ENCODE measurements around the gene HLA-DMA. TPM values are rescaled to one million over a fixed set of nuclear protein-coding genes. Genes with fewer than 3 reads are reported as not detected.
A peak's percentile ranks its signal among the peaks of the same experiment; 100 is the strongest.

The HLA-DMA gene
- total RNA-seq, 1 donor from 2014 or later: 5.2 TPM

- peaks cover 5% of the 10 kb centered on the region for H3K36me3 Mint-ChIP-seq (ENCODE audit: low read depth, unreplicated experiment)
- no peaks in the 10 kb centered on the region for H3K27me3 Mint-ChIP-seq (ENCODE audit: low read depth, unreplicated experiment)
- H3K27me3 ChIP-seq (ENCODE audit: insufficient read depth, low read length): peaks cover 3% of the 10 kb centered on the region
- no peaks in the 10 kb centered on the region for H3K4me1 ChIP-seq (ENCODE audit: insufficient read depth, low read length)
- H3K27ac Mint-ChIP-seq (ENCODE audit: unreplicated experiment): no peak overlapping the region
- H4K20me1 ChIP-seq (ENCODE audit: insufficient read depth, low read length): no peaks in the 10 kb centered on the region
- no peaks in the 10 kb centered on the region for H3K4me1 Mint-ChIP-seq (ENCODE audit: low read depth, unreplicated experiment)
- no peak overlapping the region for H3K4me3 ChIP-seq (ENCODE audit: insufficient read depth, low read depth, low read length)
- no peak overlapping the region for H3K4me3 Mint-ChIP-seq (ENCODE audit: unreplicated experiment)
- H3K9me3 ChIP-seq (ENCODE audit: insufficient read depth, low read depth, low read length): no peaks in the 10 kb centered on the region
- no peak overlapping the region for H2AFZ ChIP-seq (ENCODE audit: low read depth, low read length)
- H3K4me2 ChIP-seq (ENCODE audit: low read length): no peak overlapping the region
- H3K9me3 Mint-ChIP-seq (ENCODE audit: unreplicated experiment): no peaks in the 10 kb centered on the region
- TF ChIP-seq EZH2 (IDR thresholded peaks at IDR 0.05; ENCODE audit: insufficient read depth, low read length) (no peak), CTCF (IDR thresholded peaks at IDR 0.05; ENCODE audit: insufficient read depth, low read depth, low read length) (no peak)
- no peak overlapping the region for H3K27ac ChIP-seq (ENCODE audit: low read depth, low read length)
- no peaks in the 10 kb centered on the region for H3K36me3 ChIP-seq (ENCODE audit: insufficient read depth, low read length)
- FAIRE-seq (no peak), DNase-seq (ENCODE audit: low read depth) (no peak)
- H3K9ac ChIP-seq (ENCODE audit: low read length): no peak overlapping the region
- no peaks in the 10 kb centered on the region for H3K79me2 ChIP-seq (ENCODE audit: insufficient read depth, low read length)
These were observed 2.3 kb upstream of the HLA-DMA start for GRCh38 chr6:32954986-32955802.

GRCh38 chr6:32954267-32954666 is 1.4 kb upstream of the HLA-DMA start:
- DNase-seq (ENCODE audit: low read depth) (no peak), FAIRE-seq (no peak)
- Histone ChIP-seq H3K79me2 (ENCODE audit: insufficient read depth, low read length) (no peaks in the 10 kb centered on the region), H3K4me3 (ENCODE audit: insufficient read depth, low read depth, low read length) (no peak overlapping the region), H3K27me3 (ENCODE audit: insufficient read depth, low read length) (peaks cover 3% of the 10 kb centered on the region), H3K27ac (ENCODE audit: low read depth, low read length) (no peak overlapping the region), H3K4me2 (ENCODE audit: low read length) (no peak overlapping the region), H3K4me1 (ENCODE audit: insufficient read depth, low read length) (no peaks in the 10 kb centered on the region), H3K9me3 (ENCODE audit: insufficient read depth, low read depth, low read length) (no peaks in the 10 kb centered on the region), H3K9ac (ENCODE audit: low read length) (no peak overlapping the region), H4K20me1 (ENCODE audit: insufficient read depth, low read length) (no peaks in the 10 kb centered on the region), H3K36me3 (ENCODE audit: insufficient read depth, low read length) (no peaks in the 10 kb centered on the region), H2AFZ (ENCODE audit: low read depth, low read length) (no peak overlapping the region)
- TF ChIP-seq CTCF (IDR thresholded peaks at IDR 0.05; ENCODE audit: insufficient read depth, low read depth, low read length): no peak
- TF ChIP-seq EZH2 (IDR thresholded peaks at IDR 0.05; ENCODE audit: insufficient read depth, low read length): no peak
- H3K36me3 Mint-ChIP-seq (ENCODE audit: low read depth, unreplicated experiment): peaks cover 8% of the 10 kb centered on the region
- no peaks in the 10 kb centered on the region for H3K4me1 Mint-ChIP-seq (ENCODE audit: low read depth, unreplicated experiment)
- H3K27ac Mint-ChIP-seq (ENCODE audit: unreplicated experiment): no peak overlapping the region
- no peaks in the 10 kb centered on the region for H3K9me3 Mint-ChIP-seq (ENCODE audit: unreplicated experiment)
- H3K4me3 Mint-ChIP-seq (ENCODE audit: unreplicated experiment): peak overlapping the region; percentile 10
- peaks cover under 1% of the 10 kb centered on the region for H3K27me3 Mint-ChIP-seq (ENCODE audit: low read depth, unreplicated experiment)

GRCh38 chr6:32953775-32954174 is 878 bp upstream of the HLA-DMA start:
- TF ChIP-seq EZH2 (IDR thresholded peaks at IDR 0.05; ENCODE audit: insufficient read depth, low read length): no peak
- no peak for TF ChIP-seq CTCF (IDR thresholded peaks at IDR 0.05; ENCODE audit: insufficient read depth, low read depth, low read length)
- Mint-ChIP-seq H3K4me1 (ENCODE audit: low read depth, unreplicated experiment) (no peaks in the 10 kb centered on the region), H3K36me3 (ENCODE audit: low read depth, unreplicated experiment) (peaks cover 8% of the 10 kb centered on the region), H3K27me3 (ENCODE audit: low read depth, unreplicated experiment) (peaks cover 4% of the 10 kb centered on the region), H3K27ac (ENCODE audit: unreplicated experiment) (no peak overlapping the region), H3K9me3 (ENCODE audit: unreplicated experiment) (no peaks in the 10 kb centered on the region), H3K4me3 (ENCODE audit: unreplicated experiment) (no peak overlapping the region)
- FAIRE-seq: no peak
- Histone ChIP-seq H3K27me3 (ENCODE audit: insufficient read depth, low read length) (peaks cover 3% of the 10 kb centered on the region), H3K9ac (ENCODE audit: low read length) (no peak overlapping the region), H3K4me2 (ENCODE audit: low read length) (no peak overlapping the region), H3K4me3 (ENCODE audit: insufficient read depth, low read depth, low read length) (no peak overlapping the region), H2AFZ (ENCODE audit: low read depth, low read length) (no peak overlapping the region), H3K4me1 (ENCODE audit: insufficient read depth, low read length) (no peaks in the 10 kb centered on the region), H3K79me2 (ENCODE audit: insufficient read depth, low read length) (no peaks in the 10 kb centered on the region), H3K9me3 (ENCODE audit: insufficient read depth, low read depth, low read length) (no peaks in the 10 kb centered on the region), H3K36me3 (ENCODE audit: insufficient read depth, low read length) (no peaks in the 10 kb centered on the region), H4K20me1 (ENCODE audit: insufficient read depth, low read length) (no peaks in the 10 kb centered on the region), H3K27ac (ENCODE audit: low read depth, low read length) (no peak overlapping the region)
- DNase-seq (ENCODE audit: low read depth): no peak

Measured in astrocyte (in vitro differentiated cells and primary cell).